HEK293 (cell line): ENCODE measurements around the gene CIDEB.

Experiments
- KLF8 ChIP-seq: fragments of 450-650 bp; formaldehyde crosslinking; IDR thresholded peaks from 2 replicates; pipeline ENCODE4 v1.5.1; 2016; ENCODE audit warnings: missing biosample characterization, missing genetic modification characterization
- MYNN ChIP-seq: fragments of 450-650 bp; formaldehyde crosslinking; IDR thresholded peaks from 2 replicates; pipeline ENCODE4 v1.5.1; 2016; ENCODE audit warnings: missing biosample characterization, missing genetic modification characterization, borderline replicate concordance
- PRDM2 ChIP-seq: fragments of 450-650 bp; formaldehyde crosslinking; IDR thresholded peaks from 2 replicates; pipeline ENCODE4 v1.5.1; 2016; ENCODE audit warnings: missing biosample characterization, missing genetic modification characterization, borderline replicate concordance
- YY1 ChIP-seq: fragments of 450-650 bp; formaldehyde crosslinking; IDR thresholded peaks from 2 replicates; pipeline ENCODE4 v1.5.1; 2018; ENCODE audit warnings: missing biosample characterization, missing genetic modification characterization
- ZNF138 ChIP-seq: fragments of 450-650 bp; formaldehyde crosslinking; IDR thresholded peaks from 2 replicates; pipeline ENCODE4 v1.5.1; 2016; ENCODE audit warnings: missing biosample characterization, missing genetic modification characterization, borderline replicate concordance
- ZNF302 ChIP-seq: fragments of 450-650 bp; formaldehyde crosslinking; IDR thresholded peaks from 2 replicates; pipeline ENCODE4 v1.5.1; 2016; ENCODE audit warnings: missing biosample characterization, missing genetic modification characterization, low read depth
- ZNF560 ChIP-seq: fragments of 450-650 bp; formaldehyde crosslinking; IDR thresholded peaks from 2 replicates; pipeline ENCODE4 v1.5.1; 2017; ENCODE audit warnings: missing biosample characterization, missing genetic modification characterization, borderline replicate concordance
- TF ChIP-seq, protein P1 (sequence below): fragments of 450-650 bp; formaldehyde crosslinking; IDR thresholded peaks from 2 replicates; pipeline ENCODE4 v1.5.1; 2016; ENCODE audit warnings: missing biosample characterization, missing genetic modification characterization

DNA sequence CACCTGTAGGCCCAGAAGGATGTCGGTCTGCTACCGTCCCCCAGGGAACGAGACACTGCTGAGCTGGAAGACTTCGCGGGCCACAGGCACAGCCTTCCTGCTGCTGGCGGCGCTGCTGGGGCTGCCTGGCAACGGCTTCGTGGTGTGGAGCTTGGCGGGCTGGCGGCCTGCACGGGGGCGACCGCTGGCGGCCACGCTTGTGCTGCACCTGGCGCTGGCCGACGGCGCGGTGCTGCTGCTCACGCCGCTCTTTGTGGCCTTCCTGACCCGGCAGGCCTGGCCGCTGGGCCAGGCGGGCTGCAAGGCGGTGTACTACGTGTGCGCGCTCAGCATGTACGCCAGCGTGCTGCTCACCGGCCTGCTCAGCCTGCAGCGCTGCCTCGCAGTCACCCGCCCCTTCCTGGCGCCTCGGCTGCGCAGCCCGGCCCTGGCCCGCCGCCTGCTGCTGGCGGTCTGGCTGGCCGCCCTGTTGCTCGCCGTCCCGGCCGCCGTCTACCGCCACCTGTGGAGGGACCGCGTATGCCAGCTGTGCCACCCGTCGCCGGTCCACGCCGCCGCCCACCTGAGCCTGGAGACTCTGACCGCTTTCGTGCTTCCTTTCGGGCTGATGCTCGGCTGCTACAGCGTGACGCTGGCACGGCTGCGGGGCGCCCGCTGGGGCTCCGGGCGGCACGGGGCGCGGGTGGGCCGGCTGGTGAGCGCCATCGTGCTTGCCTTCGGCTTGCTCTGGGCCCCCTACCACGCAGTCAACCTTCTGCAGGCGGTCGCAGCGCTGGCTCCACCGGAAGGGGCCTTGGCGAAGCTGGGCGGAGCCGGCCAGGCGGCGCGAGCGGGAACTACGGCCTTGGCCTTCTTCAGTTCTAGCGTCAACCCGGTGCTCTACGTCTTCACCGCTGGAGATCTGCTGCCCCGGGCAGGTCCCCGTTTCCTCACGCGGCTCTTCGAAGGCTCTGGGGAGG, 3.1 kb upstream of the CIDEB start, which contains the start of gene LTB4R:
- TF ChIP-seq ZNF138 (no peak), YY1 (no peak), ZNF560 (no peak), MYNN (no peak), ZNF302 (tag by site-specific recombination) (no peak), KLF8 (tag by site-specific recombination) (no peak), PRDM2 (tag by site-specific recombination) (no peak)
- TF ChIP-seq, protein P1, sequence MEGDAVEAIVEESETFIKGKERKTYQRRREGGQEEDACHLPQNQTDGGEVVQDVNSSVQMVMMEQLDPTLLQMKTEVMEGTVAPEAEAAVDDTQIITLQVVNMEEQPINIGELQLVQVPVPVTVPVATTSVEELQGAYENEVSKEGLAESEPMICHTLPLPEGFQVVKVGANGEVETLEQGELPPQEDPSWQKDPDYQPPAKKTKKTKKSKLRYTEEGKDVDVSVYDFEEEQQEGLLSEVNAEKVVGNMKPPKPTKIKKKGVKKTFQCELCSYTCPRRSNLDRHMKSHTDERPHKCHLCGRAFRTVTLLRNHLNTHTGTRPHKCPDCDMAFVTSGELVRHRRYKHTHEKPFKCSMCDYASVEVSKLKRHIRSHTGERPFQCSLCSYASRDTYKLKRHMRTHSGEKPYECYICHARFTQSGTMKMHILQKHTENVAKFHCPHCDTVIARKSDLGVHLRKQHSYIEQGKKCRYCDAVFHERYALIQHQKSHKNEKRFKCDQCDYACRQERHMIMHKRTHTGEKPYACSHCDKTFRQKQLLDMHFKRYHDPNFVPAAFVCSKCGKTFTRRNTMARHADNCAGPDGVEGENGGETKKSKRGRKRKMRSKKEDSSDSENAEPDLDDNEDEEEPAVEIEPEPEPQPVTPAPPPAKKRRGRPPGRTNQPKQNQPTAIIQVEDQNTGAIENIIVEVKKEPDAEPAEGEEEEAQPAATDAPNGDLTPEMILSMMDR (tag by site-specific recombination): no peak
